Memory B cell (primary cell): ENCODE results near the gene UBASH3A.

Experiments
- ATAC-seq: fragments of 150-1000 bp; cut with Tn5 transposase; 2 replicates; pipeline ENCODE4 v1.10.0; 2021; ENCODE audit warnings: low read depth, mild to moderate bottlenecking, moderate library complexity
- DNase-seq, 2 donors: peaks; one replicate each; pipeline ENCODE4 v3.0.0; 2022; ENCODE audit warnings: low spot score in 2 of 2
- H3K27ac Mint-ChIP-seq: one replicate; pipeline ENCODE4 v1.8.0; 2022; ENCODE audit warnings: mild to moderate bottlenecking, moderate library complexity, mixed read lengths
- H3K27me3 Mint-ChIP-seq: one replicate; pipeline ENCODE4 v1.8.0; 2022; ENCODE audit warnings: mixed read lengths
- H3K36me3 Mint-ChIP-seq: one replicate; pipeline ENCODE4 v1.8.0; 2022; ENCODE audit warnings: mild to moderate bottlenecking, mixed read lengths
- H3K4me1 Mint-ChIP-seq: one replicate; pipeline ENCODE4 v1.8.0; 2022; ENCODE audit warnings: mixed read lengths
- H3K4me3 Mint-ChIP-seq: one replicate; pipeline ENCODE4 v1.8.0; 2022; ENCODE audit warnings: mild to moderate bottlenecking, moderate library complexity, mixed read lengths
- H3K9me3 Mint-ChIP-seq: one replicate; pipeline ENCODE4 v1.8.0; 2022; ENCODE audit warnings: mixed read lengths

UBASH3A gene

GRCh38 chr21:42389449-42389835 is 14.3 kb upstream of the UBASH3A start:
- ATAC-seq: no peak
- Mint-ChIP-seq H3K27me3 (peaks cover 22% of the 10 kb centered on the region), H3K9me3 (peaks cover 5% of the 10 kb centered on the region), H3K27ac (no peak overlapping the region), H3K4me3 (no peak overlapping the region), H3K4me1 (peaks cover 15% of the 10 kb centered on the region), H3K36me3 (peaks cover 3% of the 10 kb centered on the region)
- no peak for DNase-seq

GRCh38 chr21:42390193-42390592 is 13.5 kb upstream of the UBASH3A start:
- no peak overlapping the region for H3K4me3 Mint-ChIP-seq
- DNase-seq (no peak), ATAC-seq (no peak)
- peaks cover 3% of the 10 kb centered on the region for H3K36me3 Mint-ChIP-seq
- H3K27ac Mint-ChIP-seq: no peak overlapping the region
- H3K9me3 Mint-ChIP-seq: peaks cover 2% of the 10 kb centered on the region
- H3K27me3 Mint-ChIP-seq: peaks cover 22% of the 10 kb centered on the region
- peaks cover 11% of the 10 kb centered on the region for H3K4me1 Mint-ChIP-seq

GRCh38 chr21:42390696-42391095 is 13.0 kb upstream of the UBASH3A start:
- peaks cover 3% of the 10 kb centered on the region for H3K36me3 Mint-ChIP-seq

GRCh38 chr21:42391297-42391696 is 12.4 kb upstream of the UBASH3A start:
- peaks cover 23% of the 10 kb centered on the region for H3K27me3 Mint-ChIP-seq
- H3K27ac Mint-ChIP-seq: no peak overlapping the region
- peaks cover 9% of the 10 kb centered on the region for H3K4me1 Mint-ChIP-seq
- H3K4me3 Mint-ChIP-seq: no peak overlapping the region
- peaks cover 3% of the 10 kb centered on the region for H3K36me3 Mint-ChIP-seq
- ATAC-seq (no peak), DNase-seq (no peak)
- peaks cover 1% of the 10 kb centered on the region for H3K9me3 Mint-ChIP-seq

More at GRCh38 chr21:42390696-42391095, 13.0 kb upstream of the UBASH3A start:
- Mint-ChIP-seq H3K4me3 (no peak overlapping the region), H3K27ac (no peak overlapping the region), H3K27me3 (peaks cover 23% of the 10 kb centered on the region), H3K9me3 (peaks cover 1% of the 10 kb centered on the region), H3K4me1 (peaks cover 9% of the 10 kb centered on the region)
- ATAC-seq: no peak
- DNase-seq: no peak

- Mint-ChIP-seq H3K27ac (no peak overlapping the region), H3K4me1 (peaks cover 9% of the 10 kb centered on the region), H3K36me3 (peaks cover 3% of the 10 kb centered on the region), H3K27me3 (peaks cover 19% of the 10 kb centered on the region), H3K9me3 (peaks cover 1% of the 10 kb centered on the region), H3K4me3 (peak overlapping the region; percentile 18)
- DNase-seq (no peak), ATAC-seq (peak; percentile 95)
Observed at GRCh38 chr21:42392731-42393442, 10.8 kb upstream of the UBASH3A start.

GRCh38 chr21:42393443-42393950 is 10.2 kb upstream of the UBASH3A start:
- no peak for DNase-seq
- peaks cover 13% of the 10 kb centered on the region for H3K27me3 Mint-ChIP-seq
- peaks cover 9% of the 10 kb centered on the region for H3K4me1 Mint-ChIP-seq
- H3K36me3 Mint-ChIP-seq: peaks cover 3% of the 10 kb centered on the region
- no peak overlapping the region for H3K27ac Mint-ChIP-seq
- ATAC-seq: no peak
- H3K9me3 Mint-ChIP-seq: peaks cover 1% of the 10 kb centered on the region
- peak overlapping the region; percentile 18 for H3K4me3 Mint-ChIP-seq

GRCh38 chr21:42395302-42395701 is 8.4 kb upstream of the UBASH3A start:
- no peak overlapping the region for H3K4me3 Mint-ChIP-seq
- ATAC-seq: no peak
- no peak overlapping the region for H3K27ac Mint-ChIP-seq
- DNase-seq: no peak
- H3K9me3 Mint-ChIP-seq: peaks cover 1% of the 10 kb centered on the region
- H3K4me1 Mint-ChIP-seq: peaks cover 7% of the 10 kb centered on the region
- H3K27me3 Mint-ChIP-seq: peaks cover 8% of the 10 kb centered on the region
- H3K36me3 Mint-ChIP-seq: peaks cover 3% of the 10 kb centered on the region

GRCh38 chr21:42395905-42396651 is 7.6 kb upstream of the UBASH3A start, which contains the start of gene TMPRSS3:
Gene TMPRSS3 (minus strand): TSS chr21:42396052. CDS start chr21:42395417, 635 bp downstream.
- peaks cover 3% of the 10 kb centered on the region for H3K36me3 Mint-ChIP-seq

GRCh38 chr21:42396799-42397745 is 6.6 kb upstream of the UBASH3A start:
- H3K9me3 Mint-ChIP-seq: peaks cover 8% of the 10 kb centered on the region
- DNase-seq (no peak), ATAC-seq (no peak)
- peaks cover 5% of the 10 kb centered on the region for H3K4me1 Mint-ChIP-seq
- no peak overlapping the region for H3K27ac Mint-ChIP-seq
- H3K36me3 Mint-ChIP-seq: peaks cover under 1% of the 10 kb centered on the region
- H3K4me3 Mint-ChIP-seq: no peak overlapping the region
- H3K27me3 Mint-ChIP-seq: peaks cover 5% of the 10 kb centered on the region

More at GRCh38 chr21:42395905-42396651, 7.6 kb upstream of the UBASH3A start, which contains the start of gene TMPRSS3:
- no peak for DNase-seq
- Mint-ChIP-seq H3K27me3 (peaks cover 5% of the 10 kb centered on the region), H3K4me3 (no peak within 1 kb of the TSS), H3K27ac (no peak within 1 kb of the TSS), H3K9me3 (peaks cover 1% of the 10 kb centered on the region), H3K4me1 (peaks cover 7% of the 10 kb centered on the region)
- no peak for ATAC-seq

- H3K27me3 Mint-ChIP-seq: peaks cover 3% of the 10 kb centered on the region
- ATAC-seq (no peak), DNase-seq (no peak)
- no peak overlapping the region for H3K4me3 Mint-ChIP-seq
- H3K9me3 Mint-ChIP-seq: peaks cover 7% of the 10 kb centered on the region
- H3K27ac Mint-ChIP-seq: no peak overlapping the region
- H3K36me3 Mint-ChIP-seq: no peaks in the 10 kb centered on the region
- H3K4me1 Mint-ChIP-seq: peaks cover 3% of the 10 kb centered on the region
Observed at GRCh38 chr21:42397746-42398394, 5.8 kb upstream of the UBASH3A start.

- DNase-seq (no peak), ATAC-seq (no peak)
- Mint-ChIP-seq H3K9me3 (peaks cover 7% of the 10 kb centered on the region), H3K4me3 (no peak overlapping the region), H3K36me3 (no peaks in the 10 kb centered on the region), H3K27me3 (peaks cover 3% of the 10 kb centered on the region), H3K27ac (no peak overlapping the region), H3K4me1 (no peaks in the 10 kb centered on the region)
Observed at GRCh38 chr21:42398436-42399028, 5.2 kb upstream of the UBASH3A start.

- DNase-seq: no peak
- no peaks in the 10 kb centered on the region for H3K36me3 Mint-ChIP-seq
- H3K27ac Mint-ChIP-seq: no peak overlapping the region
- peaks cover under 1% of the 10 kb centered on the region for H3K4me1 Mint-ChIP-seq
- H3K27me3 Mint-ChIP-seq: peaks cover 4% of the 10 kb centered on the region
- no peak for ATAC-seq
- H3K9me3 Mint-ChIP-seq: peaks cover 7% of the 10 kb centered on the region
- no peak overlapping the region for H3K4me3 Mint-ChIP-seq
Observed at GRCh38 chr21:42400525-42400924, 3.2 kb upstream of the UBASH3A start.

GRCh38 chr21:42401154-42401553 is 2.5 kb upstream of the UBASH3A start:
- Mint-ChIP-seq H3K27me3 (peaks cover 5% of the 10 kb centered on the region), H3K36me3 (no peaks in the 10 kb centered on the region), H3K27ac (no peak overlapping the region), H3K9me3 (peaks cover 7% of the 10 kb centered on the region), H3K4me1 (peaks cover 2% of the 10 kb centered on the region), H3K4me3 (no peak overlapping the region)
- DNase-seq: no peak
- no peak for ATAC-seq
